Spleen (tissue), 7 donors: ENCODE results near the gene VTI1B.
"Not testable (repeated sequence)": the region's sequence is repeated elsewhere in the genome, so short reads cannot be mapped to it uniquely, and the experiment has no call there.

ENCODE experiments used
- CTCF ChIP-seq, 11 experiments: fragments of 200-600 bp in 7 of 11; fragments of 450-650 bp in 4 of 11; sonication (generic) in 4 of 11; IDR thresholded peaks in 8 of 11; conservative IDR thresholded peaks in 3 of 11; 1 replicate in 7 of 11; 2 replicates in 4 of 11; pipeline versions ENCODE4 v1.4.0 to v1.8.0; 2016 to 2021; ENCODE audit warnings: antibody characterized with exemption in 11 of 11, inconsistent platforms in 4 of 11, mild to moderate bottlenecking in 1 of 11
- POLR2A ChIP-seq, 3 donors: fragments of 450-650 bp; IDR thresholded peaks; one replicate each; pipeline ENCODE4 v1.5.1; 2017; ENCODE audit warnings: antibody characterized with exemption in 3 of 3, mild to moderate bottlenecking in 1 of 3
- POLR2AphosphoS5 ChIP-seq, 3 donors: sonication (generic); formaldehyde crosslinking; IDR thresholded peaks; one replicate each; pipeline ENCODE4 v1.5.1; 2017; ENCODE audit warnings: antibody characterized with exemption in 3 of 3
- donor health status: DM: no; HTN: no; CAD: no; lungs with moderate emphysema.
- donor health status: DM: no; HTN: no; CAD: no.
- donor health status: DM: no; HTN: no; CAD: no.

- not testable (repeated sequence) for TF ChIP-seq CTCF (IDR thresholded peaks at IDR 0.05 in 8 of 11, conservative IDR thresholded peaks at IDR 0.05 in 3 of 11); POLR2A (IDR thresholded peaks at IDR 0.05); POLR2AphosphoS5 (IDR thresholded peaks at IDR 0.05)
Observed at GRCh38 chr14:67709796-67710195, 35.4 kb upstream of the VTI1B start.
